Kidney tubule cell (primary cell): Measurements from ENCODE around the gene IGFBP3.

ENCODE experiments used
- DNase-seq: peaks from one replicate; pipeline ENCODE4 v3.0.0-alpha.2; 2018; ENCODE audit warnings: low spot score

IGFBP3 gene

GRCh38 chr7:45922810-45923209 is 1.7 kb upstream of the IGFBP3 start:
- DNase-seq = peak; percentile 49

- DNase-seq = peak; percentile 90
Observed at GRCh38 chr7:45921699-45922519, 837 bp upstream of the IGFBP3 start.

DNA sequence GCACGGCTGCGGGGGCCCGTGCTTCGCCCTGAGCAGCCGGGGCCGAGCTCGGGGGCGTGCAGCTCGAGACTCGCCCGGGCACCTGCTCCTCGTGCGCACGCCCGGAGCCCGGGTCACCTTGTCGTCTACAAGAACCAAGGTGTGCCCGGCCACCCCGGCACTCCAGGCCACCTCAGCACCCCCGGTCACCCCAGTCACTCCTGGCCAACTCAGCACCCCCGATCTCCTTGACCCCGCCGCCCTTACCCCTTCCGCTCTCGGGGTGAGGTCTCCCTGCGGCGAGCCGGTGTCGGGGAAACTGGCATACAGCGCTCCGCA is 268 bp upstream of the IGFBP3 start:
- no peak for DNase-seq

DNA sequence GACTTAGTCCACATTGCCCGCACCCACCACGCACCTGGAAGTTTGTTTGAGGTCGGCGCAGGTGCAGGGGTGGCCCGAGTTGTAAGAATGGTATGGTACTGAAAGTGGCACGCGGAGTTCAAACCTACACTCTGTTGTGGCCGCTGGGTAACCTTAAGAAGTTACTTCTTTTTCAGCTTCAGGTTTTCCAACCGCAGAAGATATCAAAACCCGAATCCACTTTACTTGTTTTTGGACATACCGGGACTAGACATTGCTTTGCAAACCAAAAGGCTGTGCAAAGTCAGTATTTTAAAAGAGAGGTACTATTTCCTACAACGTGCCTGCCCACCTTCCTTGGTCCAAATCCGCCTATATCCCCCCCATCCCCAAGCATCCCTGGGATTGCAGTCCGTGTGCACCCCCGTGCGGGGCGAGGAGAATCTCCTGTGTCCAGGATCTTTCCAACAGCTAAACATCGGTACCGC is 1.0 kb downstream of the IGFBP3 start:
- DNase-seq = peak; percentile 23

DNA sequence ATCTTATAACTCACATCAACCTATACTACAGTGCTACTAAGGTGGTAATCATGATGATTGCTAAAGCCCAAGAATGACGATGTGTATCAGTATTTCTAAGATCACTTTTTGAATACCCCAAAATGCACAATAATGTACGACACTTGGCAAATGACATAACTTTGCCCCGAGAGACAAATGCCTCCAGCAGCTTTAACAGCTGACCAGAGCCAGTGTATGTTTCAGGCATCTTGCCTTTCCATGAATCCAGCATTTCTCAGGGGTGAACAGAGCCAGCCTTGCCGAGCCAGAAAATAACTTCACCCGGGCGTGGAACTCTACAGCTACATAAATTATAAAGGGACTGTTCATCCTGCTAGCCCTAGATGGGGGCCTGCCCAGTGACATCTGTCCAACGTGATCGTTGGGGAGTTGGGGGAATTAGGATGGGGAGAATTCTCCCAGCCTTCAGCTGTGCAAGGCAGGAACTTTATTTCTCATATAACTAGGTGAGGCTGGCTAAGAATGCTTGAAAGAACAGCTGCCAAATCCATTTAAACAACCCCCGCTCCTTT is 1.8 kb downstream of the IGFBP3 start:
- peak; percentile 30 for DNase-seq

GRCh38 chr7:45918556-45918955 is 2.5 kb downstream of the IGFBP3 start:
- peak; percentile 45 for DNase-seq

DNA sequence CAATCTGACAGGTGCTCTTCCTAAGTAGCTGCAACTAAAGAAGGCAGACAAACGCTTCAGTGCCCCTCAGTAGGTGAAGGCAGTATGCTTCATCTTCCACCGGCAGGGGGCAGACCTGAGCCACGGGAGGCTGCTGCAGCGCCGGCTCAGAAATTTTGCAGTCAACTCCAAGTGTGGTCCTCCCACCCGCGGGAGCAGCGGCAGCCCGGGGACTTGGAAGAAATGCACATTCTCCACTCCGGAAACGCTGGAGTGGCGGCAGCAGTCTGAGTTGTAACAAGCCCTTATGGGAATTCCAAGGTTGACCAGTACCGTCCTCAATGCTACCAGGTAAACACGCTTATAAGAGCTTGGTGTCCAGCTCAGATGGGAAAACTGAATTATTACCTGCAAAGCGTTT is 3.4 kb downstream of the IGFBP3 start:
- peak; percentile 86 for DNase-seq

DNA sequence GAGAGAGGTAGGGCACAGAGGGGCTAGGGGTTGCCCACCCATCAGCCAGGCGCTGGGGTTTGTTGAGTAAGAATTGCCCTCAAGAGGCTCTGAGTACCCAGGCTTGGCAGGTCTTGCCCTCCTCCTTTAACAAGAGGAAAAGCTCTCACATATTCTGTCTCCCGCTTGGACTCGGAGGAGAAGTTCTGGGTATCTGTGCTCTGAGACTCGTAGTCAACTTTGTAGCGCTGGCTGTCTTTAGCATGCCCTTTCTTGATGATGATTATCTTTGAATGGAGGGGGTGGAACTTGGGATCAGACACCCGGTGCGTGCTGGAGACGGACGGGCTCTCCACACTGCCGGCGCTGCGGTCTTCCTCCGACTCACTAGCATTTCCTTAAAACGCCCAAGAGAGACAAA is 4.0 kb downstream of the IGFBP3 start:
- peak; percentile 15 for DNase-seq

DNA sequence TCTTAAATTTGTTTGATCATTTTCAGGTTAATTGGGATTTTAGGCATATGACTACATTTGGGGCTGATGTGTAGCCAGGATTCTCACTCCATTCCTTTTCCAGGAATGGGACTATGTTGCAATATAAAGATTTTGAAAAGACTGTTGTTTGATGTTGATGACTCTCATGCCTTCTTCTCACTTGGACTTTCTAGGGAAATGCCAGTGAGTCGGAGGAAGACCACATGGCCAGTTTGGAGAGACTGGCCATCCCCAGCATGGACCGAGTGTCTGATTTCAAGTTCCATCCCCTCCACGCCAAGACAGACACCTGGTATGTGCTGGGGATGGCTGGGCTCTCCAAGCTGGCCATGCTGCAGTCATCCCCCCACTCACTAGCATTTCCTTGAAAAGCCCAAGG is 5.5 kb downstream of the IGFBP3 start:
- peak; percentile 59 for DNase-seq

DNA sequence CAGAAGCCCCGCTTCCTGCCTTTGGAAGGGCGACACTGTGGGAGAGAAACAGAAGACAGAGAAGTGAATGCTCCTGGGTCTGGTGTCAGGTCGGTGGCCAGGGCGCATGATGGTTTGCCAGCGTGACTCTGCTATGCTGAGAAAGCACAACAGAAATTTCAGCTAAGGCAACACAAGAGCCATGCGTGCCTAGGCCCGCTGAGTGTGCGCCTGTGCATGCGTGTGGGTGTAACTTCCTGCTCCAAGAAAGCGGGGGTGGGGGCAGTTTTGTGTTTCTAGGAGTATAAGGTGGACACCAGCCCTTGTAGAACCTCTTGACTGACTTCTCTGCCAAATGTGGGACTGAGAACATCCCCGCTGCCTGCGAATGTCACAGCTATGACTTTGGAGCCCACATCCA is 6.2 kb downstream of the IGFBP3 start:
- DNase-seq = peak; percentile 33

- no peak for DNase-seq
Observed at GRCh38 chr7:45912972-45913371, 8.1 kb downstream of the IGFBP3 start.

- DNase-seq = peak; percentile 59
Observed at GRCh38 chr7:45911311-45911710, 9.8 kb downstream of the IGFBP3 start.

DNA sequence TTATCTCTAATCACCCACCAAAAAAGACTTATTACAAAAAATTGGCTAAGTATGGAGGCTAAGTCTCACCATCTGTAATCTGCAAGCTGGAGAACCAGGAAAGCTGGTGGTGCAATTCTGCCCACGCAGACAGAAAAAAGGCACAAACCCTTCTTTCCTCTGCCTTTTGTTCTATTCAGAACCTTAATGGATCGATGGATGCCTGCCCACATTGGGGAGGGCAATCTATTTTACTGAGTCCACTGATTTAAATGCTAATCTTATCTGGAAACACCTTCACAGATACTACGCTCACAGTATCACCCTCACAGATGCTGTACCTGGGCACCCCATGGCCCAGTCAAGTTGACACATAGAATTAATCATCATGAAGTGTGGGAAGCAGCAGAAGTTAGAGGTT is 10.2 kb downstream of the IGFBP3 start:
- DNase-seq = no peak

DNA sequence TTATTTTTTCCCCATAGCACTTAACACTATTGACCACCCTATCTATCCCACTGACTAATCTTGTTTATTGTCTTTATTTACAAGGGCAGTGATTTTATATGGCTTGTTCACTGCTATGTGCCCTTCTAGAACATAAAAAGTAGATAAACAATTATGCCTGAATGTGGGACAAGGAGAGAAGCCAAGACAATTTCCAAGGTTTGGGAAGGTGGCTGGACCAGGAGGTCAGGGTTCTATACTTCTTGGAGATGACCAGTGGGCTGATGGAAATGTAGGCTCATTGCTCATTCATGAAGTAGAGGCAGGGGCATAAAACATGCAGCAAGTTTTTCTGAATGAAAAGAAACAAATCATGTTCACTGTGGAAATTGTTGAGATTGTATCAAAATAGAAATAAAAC is 11.5 kb downstream of the IGFBP3 start:
- DNase-seq = peak; percentile 55

GRCh38 chr7:45902820-45903219 is 18.3 kb downstream of the IGFBP3 start:
- no peak for DNase-seq

DNA sequence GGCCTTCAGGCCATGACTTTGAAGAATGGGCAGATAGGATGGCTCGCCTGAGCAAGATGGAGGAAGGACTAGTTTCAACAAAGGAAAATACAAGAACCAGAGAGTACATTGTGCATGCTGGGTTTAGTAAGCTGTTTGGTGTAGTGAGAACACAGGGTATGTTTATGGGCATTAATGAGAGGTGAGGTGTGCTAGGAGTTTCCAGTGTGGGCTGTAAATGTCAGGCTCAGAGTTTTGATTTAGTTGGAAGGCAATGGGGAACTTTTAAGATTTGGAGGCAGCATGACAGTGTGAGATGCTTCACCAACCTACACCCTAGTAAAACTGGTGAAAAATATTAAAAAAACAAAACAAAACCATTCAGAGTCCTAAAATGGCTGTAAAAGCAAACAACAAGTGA is 19.5 kb downstream of the IGFBP3 start:
- DNase-seq = no peak

DNA sequence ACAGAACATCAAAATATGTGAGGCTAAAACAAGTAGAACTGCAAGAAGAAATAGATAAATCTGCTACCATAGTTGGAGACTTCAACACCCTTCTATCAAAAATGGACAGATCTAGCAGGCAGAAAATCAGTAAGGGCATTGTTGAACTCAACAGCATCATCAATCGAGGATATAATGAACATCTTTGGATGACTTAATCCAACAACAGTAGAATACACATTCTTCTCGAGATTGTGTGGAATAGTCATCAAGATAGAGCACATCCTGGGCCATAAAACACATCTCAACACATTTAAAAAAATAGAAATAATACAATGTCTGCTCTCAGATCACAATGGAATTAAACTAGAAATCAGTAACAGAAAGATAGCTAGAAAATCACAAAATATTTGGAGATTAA is 22.9 kb downstream of the IGFBP3 start:
- no peak for DNase-seq

DNA sequence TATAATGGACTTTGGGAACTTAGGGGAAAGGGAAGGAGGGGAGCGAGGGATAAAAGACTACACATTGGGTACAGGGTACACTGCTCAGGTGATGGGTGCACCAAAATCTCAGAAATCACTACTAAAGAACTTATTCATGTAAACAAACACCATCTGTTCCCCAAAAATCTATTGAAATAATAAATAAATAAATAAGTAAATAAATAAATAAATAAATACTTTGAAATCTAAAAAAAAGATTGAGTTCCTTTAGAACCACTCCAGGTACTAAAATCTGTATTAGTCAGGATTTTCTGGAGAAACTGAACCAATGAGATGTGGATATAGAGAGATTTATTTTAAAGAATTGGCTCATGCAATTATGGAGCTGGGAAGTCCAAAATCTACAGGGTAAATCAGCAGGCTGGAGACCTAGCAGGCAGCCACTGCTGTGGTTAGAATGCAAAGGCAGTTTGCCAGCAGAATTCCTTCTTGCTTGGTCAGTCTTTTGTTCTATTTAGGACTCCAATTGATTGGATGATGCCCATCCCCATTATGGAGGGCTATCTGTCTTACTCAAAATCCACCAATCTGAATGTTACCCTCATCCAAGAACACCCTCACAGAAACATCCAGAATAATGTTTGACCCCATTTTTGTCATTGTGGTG is 23.9 kb downstream of the IGFBP3 start:
- peak; percentile 75 for DNase-seq

DNA sequence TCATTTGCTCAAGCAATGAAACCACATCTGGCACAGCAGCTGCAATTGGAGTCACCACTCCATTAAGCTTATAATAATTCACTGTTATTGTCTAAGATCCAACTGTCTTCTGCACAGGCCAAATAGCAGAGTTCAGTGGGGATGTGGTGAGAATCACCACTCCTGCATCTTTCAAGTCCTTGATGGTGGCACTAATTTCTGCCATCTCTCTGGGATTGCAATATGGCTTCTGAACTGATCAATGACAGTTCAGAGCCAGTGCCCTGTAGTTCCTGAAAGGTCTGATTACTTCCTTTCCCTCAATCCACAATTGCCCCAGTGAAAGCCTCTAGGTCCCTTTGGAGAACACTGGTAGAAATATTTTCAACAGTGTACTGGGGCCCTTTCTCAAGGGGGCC is 26.4 kb downstream of the IGFBP3 start:
- DNase-seq = no peak

DNA sequence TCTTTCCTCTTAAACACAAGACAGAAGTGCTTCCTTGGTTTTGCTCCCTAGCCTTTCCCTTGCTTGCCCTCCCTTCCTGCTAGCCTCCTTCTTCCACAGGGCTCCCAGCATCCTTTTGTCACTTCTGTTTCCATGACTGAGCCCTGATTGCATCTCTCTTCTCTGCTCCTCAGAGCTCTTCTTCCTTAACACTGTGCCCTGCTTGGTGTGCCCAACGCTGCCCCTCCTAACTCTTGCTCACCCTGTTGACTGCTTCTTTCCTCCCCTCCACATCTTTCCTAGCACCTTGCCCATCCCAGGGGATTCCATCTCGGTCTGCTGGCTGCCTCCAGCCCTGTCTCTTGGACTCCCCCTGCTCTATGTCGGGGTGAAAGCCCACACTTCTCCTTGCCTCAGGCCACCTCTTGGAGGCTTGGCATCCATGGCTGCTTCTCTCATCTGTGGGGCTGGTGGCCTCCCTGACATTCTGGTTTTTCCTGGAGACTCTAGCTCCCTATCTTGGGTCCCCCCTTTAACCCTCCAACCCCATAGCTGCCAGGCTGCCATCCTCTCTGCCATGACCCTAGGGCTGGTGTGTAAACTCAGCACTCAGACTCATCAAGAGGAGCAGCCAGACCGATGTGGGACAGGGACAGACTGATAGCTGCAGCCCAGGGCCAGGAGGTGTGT is 26.9 kb downstream of the IGFBP3 start:
- no peak for DNase-seq

DNA sequence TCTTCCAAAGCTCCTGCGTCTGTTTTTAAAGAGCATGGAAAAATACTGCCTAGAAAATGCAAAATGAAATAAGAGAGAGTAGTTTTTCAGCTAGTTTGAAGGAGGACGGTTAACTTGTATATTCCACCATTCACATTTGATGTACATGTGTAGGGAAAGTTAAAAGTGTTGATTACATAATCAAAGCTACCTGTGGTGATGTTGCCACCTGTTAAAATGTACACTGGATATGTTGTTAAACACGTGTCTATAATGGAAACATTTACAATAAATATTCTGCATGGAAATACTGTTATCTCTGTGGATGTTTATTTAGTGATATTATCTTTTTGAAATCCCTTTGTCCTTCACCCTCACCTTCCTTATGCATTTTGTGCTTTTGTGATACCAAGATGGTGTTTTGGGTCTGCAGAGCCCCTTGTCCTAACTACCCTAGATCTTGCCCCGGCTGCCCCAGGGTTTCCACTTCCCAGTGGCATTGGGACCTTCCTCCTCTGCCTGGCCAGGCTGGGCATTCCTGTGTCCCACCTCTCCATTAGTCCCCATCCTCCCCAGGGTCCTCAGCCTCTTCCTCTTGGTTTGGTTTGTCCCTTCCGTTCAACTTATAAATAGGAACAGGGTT is 27.6 kb downstream of the IGFBP3 start:
- DNase-seq = no peak

- DNase-seq = no peak
Observed at GRCh38 chr7:45892407-45893035, 28.6 kb downstream of the IGFBP3 start.
